Activated naive CD8-positive, alpha-beta T cell treated with anti-CD3 and anti-CD28 coated beads for 36 hours (primary cell): ENCODE results near the gene IFNLR1. TPM values are rescaled to one million over a fixed set of nuclear protein-coding genes. Genes with fewer than 3 reads are reported as not detected.

Source experiments
- DNase-seq: peaks from one replicate; pipeline ENCODE4 v3.0.0; 2021
- H3K27ac Mint-ChIP-seq: one replicate; pipeline ENCODE4 v1.8.0; 2022; ENCODE audit warnings: mild to moderate bottlenecking, moderate library complexity, mixed read lengths
- H3K27me3 Mint-ChIP-seq: one replicate; pipeline ENCODE4 v1.8.0; 2022; ENCODE audit warnings: mild to moderate bottlenecking, mixed read lengths
- H3K36me3 Mint-ChIP-seq: one replicate; pipeline ENCODE4 v1.8.0; 2021; ENCODE audit warnings: mild to moderate bottlenecking, mixed read lengths
- H3K4me1 Mint-ChIP-seq: one replicate; pipeline ENCODE4 v1.8.0; 2021; ENCODE audit warnings: mixed read lengths
- H3K4me3 Mint-ChIP-seq: one replicate; pipeline ENCODE4 v1.8.0; 2022; ENCODE audit warnings: mild to moderate bottlenecking, moderate library complexity, mixed read lengths
- H3K9me3 Mint-ChIP-seq: one replicate; pipeline ENCODE4 v1.8.0; 2022; ENCODE audit warnings: mixed read lengths
- total RNA-seq, 2 experiments: library from RNA; stranded (reverse); gene quantifications; one replicate each; pipeline ENCODE4 v1.2.3, GENCODE V29; 2021

Gene IFNLR1
- total RNA-seq, 2 experiments from 2014 or later = 6.3 to 7.3 TPM

- H3K27me3 Mint-ChIP-seq = no peaks in the 10 kb centered on the region
- H3K4me3 Mint-ChIP-seq = no peak overlapping the region
- H3K9me3 Mint-ChIP-seq = peaks cover 8% of the 10 kb centered on the region
- H3K27ac Mint-ChIP-seq = no peak overlapping the region
- DNase-seq = no peak
- peaks cover 43% of the 10 kb centered on the region for H3K4me1 Mint-ChIP-seq
- H3K36me3 Mint-ChIP-seq = peaks cover 5% of the 10 kb centered on the region
These were observed 8.8 kb upstream of the IFNLR1 start for GRCh38 chr1:24195874-24196273.

GRCh38 chr1:24195136-24195535, 8.0 kb upstream of the IFNLR1 start:
- Mint-ChIP-seq H3K27ac (peak overlapping the region; percentile 39), H3K4me1 (peaks cover 51% of the 10 kb centered on the region), H3K9me3 (peaks cover 8% of the 10 kb centered on the region), H3K27me3 (no peaks in the 10 kb centered on the region), H3K4me3 (no peak overlapping the region), H3K36me3 (peaks cover 5% of the 10 kb centered on the region)
- DNase-seq = no peak

- H3K27ac Mint-ChIP-seq = no peak overlapping the region
- H3K4me3 Mint-ChIP-seq = no peak overlapping the region
- H3K4me1 Mint-ChIP-seq = peaks cover 62% of the 10 kb centered on the region
- H3K9me3 Mint-ChIP-seq = peaks cover 8% of the 10 kb centered on the region
- H3K27me3 Mint-ChIP-seq = no peaks in the 10 kb centered on the region
- no peak for DNase-seq
- peaks cover 7% of the 10 kb centered on the region for H3K36me3 Mint-ChIP-seq
These were observed 6.0 kb upstream of the IFNLR1 start for GRCh38 chr1:24193046-24193445.

GRCh38 chr1:24191860-24192259, 4.8 kb upstream of the IFNLR1 start:
- peak overlapping the region; percentile 19 for H3K4me3 Mint-ChIP-seq
- H3K27me3 Mint-ChIP-seq = no peaks in the 10 kb centered on the region
- H3K27ac Mint-ChIP-seq = peak overlapping the region; percentile 80
- peaks cover 67% of the 10 kb centered on the region for H3K4me1 Mint-ChIP-seq
- DNase-seq = peak; percentile 51
- H3K36me3 Mint-ChIP-seq = peaks cover 7% of the 10 kb centered on the region
- peaks cover 8% of the 10 kb centered on the region for H3K9me3 Mint-ChIP-seq

- Mint-ChIP-seq H3K36me3 (peaks cover 10% of the 10 kb centered on the region), H3K9me3 (peaks cover 8% of the 10 kb centered on the region), H3K4me3 (no peak overlapping the region), H3K27me3 (no peaks in the 10 kb centered on the region), H3K27ac (peak overlapping the region; percentile 80), H3K4me1 (peaks cover 72% of the 10 kb centered on the region)
- DNase-seq = no peak
These were observed 3.9 kb upstream of the IFNLR1 start for GRCh38 chr1:24190983-24191461.

- H3K4me3 Mint-ChIP-seq = no peak overlapping the region
- peak; percentile 21 for DNase-seq
- peaks cover 8% of the 10 kb centered on the region for H3K9me3 Mint-ChIP-seq
- H3K36me3 Mint-ChIP-seq = peaks cover 10% of the 10 kb centered on the region
- peaks cover 65% of the 10 kb centered on the region for H3K4me1 Mint-ChIP-seq
- peak overlapping the region; percentile 83 for H3K27ac Mint-ChIP-seq
- no peaks in the 10 kb centered on the region for H3K27me3 Mint-ChIP-seq
These were observed 2.4 kb upstream of the IFNLR1 start for GRCh38 chr1:24189528-24189927.

GRCh38 chr1:24186711-24186992, 437 bp downstream of the IFNLR1 start:
- Mint-ChIP-seq H3K4me1 (peaks cover 46% of the 10 kb centered on the region), H3K4me3 (peak overlapping the region; percentile 85), H3K27ac (peak overlapping the region; percentile 82), H3K36me3 (peaks cover 8% of the 10 kb centered on the region), H3K9me3 (peaks cover 6% of the 10 kb centered on the region), H3K27me3 (no peaks in the 10 kb centered on the region)
- DNase-seq = no peak

- Mint-ChIP-seq H3K27me3 (no peaks in the 10 kb centered on the region), H3K4me3 (peak overlapping the region; percentile 85), H3K36me3 (peaks cover 6% of the 10 kb centered on the region), H3K9me3 (peaks cover 1% of the 10 kb centered on the region), H3K4me1 (peaks cover 41% of the 10 kb centered on the region), H3K27ac (peak overlapping the region; percentile 82)
- no peak for DNase-seq
These were observed 918 bp downstream of the IFNLR1 start for GRCh38 chr1:24186031-24186710.

- H3K4me3 Mint-ChIP-seq = no peak overlapping the region
- DNase-seq = no peak
- no peaks in the 10 kb centered on the region for H3K27me3 Mint-ChIP-seq
- H3K36me3 Mint-ChIP-seq = peaks cover 5% of the 10 kb centered on the region
- H3K27ac Mint-ChIP-seq = no peak overlapping the region
- peaks cover 30% of the 10 kb centered on the region for H3K4me1 Mint-ChIP-seq
- H3K9me3 Mint-ChIP-seq = no peaks in the 10 kb centered on the region
These were observed 2.0 kb downstream of the IFNLR1 start for GRCh38 chr1:24185076-24185475.

- H3K36me3 Mint-ChIP-seq = peaks cover 3% of the 10 kb centered on the region
- H3K4me1 Mint-ChIP-seq = peaks cover 10% of the 10 kb centered on the region
- no peaks in the 10 kb centered on the region for H3K9me3 Mint-ChIP-seq
- H3K4me3 Mint-ChIP-seq = no peak overlapping the region
- H3K27ac Mint-ChIP-seq = no peak overlapping the region
- DNase-seq = no peak
- H3K27me3 Mint-ChIP-seq = no peaks in the 10 kb centered on the region
These were observed 5.0 kb downstream of the IFNLR1 start for GRCh38 chr1:24182061-24182460.

- DNase-seq = no peak
- Mint-ChIP-seq H3K27ac (no peak overlapping the region), H3K9me3 (no peaks in the 10 kb centered on the region), H3K36me3 (peaks cover 3% of the 10 kb centered on the region), H3K27me3 (no peaks in the 10 kb centered on the region), H3K4me3 (no peak overlapping the region), H3K4me1 (peaks cover 10% of the 10 kb centered on the region)
These were observed 5.5 kb downstream of the IFNLR1 start for GRCh38 chr1:24181619-24182018.

- Mint-ChIP-seq H3K36me3 (no peaks in the 10 kb centered on the region), H3K9me3 (no peaks in the 10 kb centered on the region), H3K4me3 (no peak overlapping the region), H3K4me1 (peaks cover 2% of the 10 kb centered on the region), H3K27me3 (no peaks in the 10 kb centered on the region), H3K27ac (no peak overlapping the region)
- DNase-seq = no peak
These were observed 6.4 kb downstream of the IFNLR1 start for GRCh38 chr1:24180676-24181075.

GRCh38 chr1:24179251-24179840, 7.7 kb downstream of the IFNLR1 start:
- Mint-ChIP-seq H3K4me1 (no peaks in the 10 kb centered on the region), H3K27me3 (no peaks in the 10 kb centered on the region), H3K4me3 (no peak overlapping the region), H3K36me3 (no peaks in the 10 kb centered on the region), H3K27ac (no peak overlapping the region), H3K9me3 (no peaks in the 10 kb centered on the region)
- no peak for DNase-seq

- Mint-ChIP-seq H3K27me3 (no peaks in the 10 kb centered on the region), H3K4me3 (no peak overlapping the region), H3K9me3 (no peaks in the 10 kb centered on the region), H3K36me3 (peaks cover 5% of the 10 kb centered on the region), H3K4me1 (no peaks in the 10 kb centered on the region), H3K27ac (no peak overlapping the region)
- DNase-seq = no peak
These were observed 8.7 kb downstream of the IFNLR1 start for GRCh38 chr1:24178407-24178806.

GRCh38 chr1:24177161-24177560, 9.9 kb downstream of the IFNLR1 start:
- Mint-ChIP-seq H3K36me3 (peaks cover 5% of the 10 kb centered on the region), H3K27me3 (no peaks in the 10 kb centered on the region), H3K27ac (no peak overlapping the region), H3K4me3 (no peak overlapping the region), H3K9me3 (no peaks in the 10 kb centered on the region), H3K4me1 (no peaks in the 10 kb centered on the region)
- no peak for DNase-seq
